A673 (cell line): ENCODE data around the gene KCNK15. TPM values are rescaled to one million over a fixed set of nuclear protein-coding genes. Genes with fewer than 3 reads are reported as not detected.

Experiments
- BruUV-seq: library from RNA; stranded (reverse); fragments of 400-500 nt; replicated peaks from 2 replicates; lab custom pipeline; 2021; lab: Mats Ljungman, UMichigan
- CTCF ChIA-PET: fragments of 300-600 bp; sonication (Branson Sonifier 250); formaldehyde crosslinking; loops from one replicate; lab custom pipeline; 2022; ENCODE audit warnings: antibody characterized with exemption; lab: Charles Lee
- POLR2A ChIA-PET: fragments of 300-600 bp; sonication (Branson Sonifier 250); formaldehyde crosslinking; loops from one replicate; lab custom pipeline; 2022; ENCODE audit warnings: antibody characterized with exemption; ENCODE audit not compliant: low non-redundant PET; lab: Charles Lee
- DNase-seq: peaks from one replicate; pipeline ENCODE4 v3.0.0-alpha.2; 2015; ENCODE audit warnings: low spot score
- H3K27ac ChIP-seq: fragments of 200-600 bp; sonication (generic); 2 replicates; pipeline ENCODE4 v1.5.1; 2016; ENCODE audit warnings: mixed run types, low read depth, mild to moderate bottlenecking, mixed read lengths, antibody characterized with exemption, low read length; ENCODE audit not compliant: poor library complexity, severe bottlenecking
- H3K27me3 ChIP-seq: fragments of 200-600 bp; sonication (generic); replicated peaks from 2 replicates; pipeline ENCODE4 v1.6.1; 2017; ENCODE audit warnings: mixed run types, low read depth, mild to moderate bottlenecking, mixed read lengths, antibody characterized with exemption, low read length; ENCODE audit not compliant: insufficient read depth, poor library complexity
- H3K36me3 ChIP-seq: fragments of 200-600 bp; sonication (generic); 2 replicates; pipeline ENCODE4 v1.6.1; 2016; ENCODE audit warnings: mixed run types, mild to moderate bottlenecking, mixed read lengths, antibody characterized with exemption, low read length; ENCODE audit not compliant: insufficient read depth, poor library complexity, severe bottlenecking
- H3K4me1 ChIP-seq: fragments of 200-600 bp; sonication (generic); 2 replicates; pipeline ENCODE4 v1.6.1; 2017; ENCODE audit warnings: mixed run types, mild to moderate bottlenecking, mixed read lengths, antibody characterized with exemption, low read length; ENCODE audit not compliant: insufficient read depth, poor library complexity, severe bottlenecking
- H3K4me3 ChIP-seq: fragments of 200-600 bp; sonication (generic); 2 replicates; pipeline ENCODE4 v1.5.1; 2016; ENCODE audit warnings: low read depth, mixed run types, mild to moderate bottlenecking, mixed read lengths, low read length; ENCODE audit not compliant: poor library complexity, severe bottlenecking
- H3K9me3 ChIP-seq: fragments of 200-600 bp; sonication (generic); 2 replicates; pipeline ENCODE4 v1.6.1; 2016; ENCODE audit warnings: mixed run types, low read depth, mild to moderate bottlenecking, mixed read lengths, antibody characterized with exemption, low read length; ENCODE audit not compliant: poor library complexity, severe bottlenecking
- EZH2 ChIP-seq: fragments of 200-600 bp; sonication (generic); IDR thresholded peaks from 2 replicates; pipeline ENCODE4 v1.6.1; 2017; ENCODE audit warnings: borderline replicate concordance, low read depth, mild to moderate bottlenecking, mixed read lengths, antibody characterized with exemption, low read length; ENCODE audit not compliant: poor library complexity, severe bottlenecking
- intact Hi-C: fragments of 100-400 bp; cut with micrococcal nuclease; formaldehyde crosslinking; loops from one replicate; pipeline ENCODE4 v1.10.0; 2022; ENCODE audit not compliant: unreplicated experiment
- total RNA-seq: library from RNA; stranded (reverse); gene quantifications from 2 replicates; pipeline ENCODE4 v1.2.3, GENCODE V29; 2021
- TF ChIP-seq, protein P1 (sequence below): fragments of 300-800, 200-600 bp; sonication (generic); conservative IDR thresholded peaks from 2 replicates; pipeline ENCODE4 v1.5.1; 2017; ENCODE audit warnings: low read depth, mild to moderate bottlenecking, antibody characterized with exemption, low read length, moderate library complexity, mixed read lengths

The KCNK15 gene
- total RNA-seq, 1 experiment from 2014 or later: not detected

DNA sequence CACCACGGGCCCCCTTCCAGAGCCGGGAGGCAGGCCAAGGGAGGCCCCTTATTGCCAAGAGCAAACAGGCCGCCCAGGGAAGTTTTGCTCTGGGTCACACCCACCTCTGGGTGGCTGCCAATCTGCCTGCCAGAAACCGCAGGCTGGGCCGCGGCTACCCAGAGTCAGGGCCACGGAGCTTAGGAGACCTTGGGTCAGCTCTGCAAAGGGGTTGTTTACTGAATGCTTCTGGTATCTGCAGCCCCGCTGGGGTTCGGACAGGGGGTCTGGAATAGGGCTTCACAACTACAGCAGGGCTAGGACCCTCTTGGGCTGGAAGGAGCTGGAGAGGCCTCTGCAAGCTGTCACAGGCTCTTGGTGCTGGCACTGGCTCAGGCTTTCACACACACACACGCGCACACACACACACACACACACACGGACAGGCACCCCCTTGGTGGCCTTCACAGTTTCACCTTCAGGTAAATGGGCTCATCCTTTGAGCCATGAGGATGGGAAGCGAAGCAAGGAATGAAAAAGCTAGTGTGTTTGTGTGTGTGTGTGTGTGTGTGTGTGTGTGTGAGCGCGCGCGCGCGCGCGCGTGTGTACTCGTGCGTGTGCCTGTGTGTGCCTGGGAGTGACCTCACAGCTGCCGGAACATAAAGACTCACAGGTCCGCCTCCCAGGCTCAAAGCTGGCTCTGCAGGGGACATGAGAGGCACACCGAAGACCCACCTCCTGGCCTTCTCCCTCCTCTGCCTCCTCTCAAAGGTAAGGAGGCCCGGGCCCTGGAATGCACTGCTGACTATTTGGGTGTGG lies 30.8 kb upstream of the KCNK15 start, which contains the start of gene CCN5:
Gene CCN5 (plus strand): TSS at position 669 of the 798 bp plus-strand sequence. CDS start 22 bp downstream, at position 691.
- H3K9me3 ChIP-seq: no peaks in the 10 kb centered on the region
- no peak within 1 kb of the TSS for H3K27ac ChIP-seq
- H3K4me1 ChIP-seq: peaks cover 10% of the 10 kb centered on the region
- intact Hi-C loops: no loop called here
- ChIA-PET CTCF (no interaction called here), POLR2A (no interaction called here)
- TF ChIP-seq, protein P1, sequence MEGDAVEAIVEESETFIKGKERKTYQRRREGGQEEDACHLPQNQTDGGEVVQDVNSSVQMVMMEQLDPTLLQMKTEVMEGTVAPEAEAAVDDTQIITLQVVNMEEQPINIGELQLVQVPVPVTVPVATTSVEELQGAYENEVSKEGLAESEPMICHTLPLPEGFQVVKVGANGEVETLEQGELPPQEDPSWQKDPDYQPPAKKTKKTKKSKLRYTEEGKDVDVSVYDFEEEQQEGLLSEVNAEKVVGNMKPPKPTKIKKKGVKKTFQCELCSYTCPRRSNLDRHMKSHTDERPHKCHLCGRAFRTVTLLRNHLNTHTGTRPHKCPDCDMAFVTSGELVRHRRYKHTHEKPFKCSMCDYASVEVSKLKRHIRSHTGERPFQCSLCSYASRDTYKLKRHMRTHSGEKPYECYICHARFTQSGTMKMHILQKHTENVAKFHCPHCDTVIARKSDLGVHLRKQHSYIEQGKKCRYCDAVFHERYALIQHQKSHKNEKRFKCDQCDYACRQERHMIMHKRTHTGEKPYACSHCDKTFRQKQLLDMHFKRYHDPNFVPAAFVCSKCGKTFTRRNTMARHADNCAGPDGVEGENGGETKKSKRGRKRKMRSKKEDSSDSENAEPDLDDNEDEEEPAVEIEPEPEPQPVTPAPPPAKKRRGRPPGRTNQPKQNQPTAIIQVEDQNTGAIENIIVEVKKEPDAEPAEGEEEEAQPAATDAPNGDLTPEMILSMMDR: no peak
- TF ChIP-seq EZH2: no peak
- BruUV-seq: no TSS peak
- peak; percentile 57 for DNase-seq
- H3K4me3 ChIP-seq: no peak within 1 kb of the TSS
- H3K27me3 ChIP-seq: no peaks in the 10 kb centered on the region
- no peaks in the 10 kb centered on the region for H3K36me3 ChIP-seq

DNA sequence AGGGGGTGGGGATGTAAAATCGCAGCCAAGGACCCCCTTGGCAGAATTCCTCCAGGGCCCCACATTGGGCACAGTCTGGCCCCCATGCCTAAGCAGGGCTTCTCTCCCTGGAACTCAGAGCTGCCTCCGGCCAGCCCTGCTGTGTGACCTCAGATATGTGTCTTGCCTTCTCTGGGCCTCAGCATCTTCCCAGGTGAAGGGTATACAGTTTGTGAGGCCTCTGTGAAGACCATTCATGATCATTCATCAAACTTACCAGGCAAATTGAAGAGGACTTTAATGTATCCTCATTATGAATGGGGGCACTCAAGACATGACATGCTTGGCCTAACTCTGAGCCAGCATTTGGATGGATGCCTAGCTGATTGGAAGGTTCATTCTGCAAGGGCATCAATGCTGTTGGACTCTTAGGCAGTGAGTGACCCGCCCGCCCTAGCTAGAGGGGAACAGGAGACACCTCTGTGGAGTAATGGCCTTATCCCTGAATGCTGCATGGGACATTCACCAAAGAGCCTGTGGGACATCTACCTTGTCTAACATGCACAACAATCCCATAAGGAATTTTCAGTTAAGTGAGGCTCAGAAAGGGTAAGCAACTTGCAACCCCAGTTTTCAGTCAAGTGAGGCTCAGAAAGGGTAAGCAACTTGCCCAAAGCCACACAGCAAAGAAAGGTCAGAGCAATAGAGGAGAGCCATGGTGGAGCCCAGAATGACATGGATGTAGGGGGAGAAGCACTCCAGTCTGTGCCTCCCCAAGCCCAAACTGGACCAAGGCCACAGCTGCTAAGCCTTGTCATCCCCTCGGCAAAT lies 30.0 kb upstream of the KCNK15 start:
- BruUV-seq: no TSS peak

More for the DNA sequence above, 30.0 kb upstream of the KCNK15 start:
- Histone ChIP-seq H3K4me3 (no peak overlapping the region), H3K9me3 (no peaks in the 10 kb centered on the region), H3K36me3 (no peaks in the 10 kb centered on the region), H3K27ac (no peak overlapping the region), H3K27me3 (no peaks in the 10 kb centered on the region), H3K4me1 (peaks cover 18% of the 10 kb centered on the region)
- intact Hi-C loops: no loop called here
- TF ChIP-seq, protein P1: no peak
- TF ChIP-seq EZH2: no peak
- DNase-seq: no peak
- POLR2A ChIA-PET: no interaction called here
- CTCF ChIA-PET: no interaction called here
